ELF-1 (cell line): Measurements from ENCODE around the gene PIGH.
A peak's percentile ranks its signal among the peaks of the same experiment; 100 is the strongest.
"Not testable (repeated sequence)": the region's sequence is repeated elsewhere in the genome, so short reads cannot be mapped to it uniquely, and the experiment has no call there.

Experiments used
- DNase-seq: peaks from one replicate; pipeline ENCODE4 v3.0.0-alpha.2; 2016; ENCODE audit warnings: low read depth, low spot score

The PIGH gene

DNA sequence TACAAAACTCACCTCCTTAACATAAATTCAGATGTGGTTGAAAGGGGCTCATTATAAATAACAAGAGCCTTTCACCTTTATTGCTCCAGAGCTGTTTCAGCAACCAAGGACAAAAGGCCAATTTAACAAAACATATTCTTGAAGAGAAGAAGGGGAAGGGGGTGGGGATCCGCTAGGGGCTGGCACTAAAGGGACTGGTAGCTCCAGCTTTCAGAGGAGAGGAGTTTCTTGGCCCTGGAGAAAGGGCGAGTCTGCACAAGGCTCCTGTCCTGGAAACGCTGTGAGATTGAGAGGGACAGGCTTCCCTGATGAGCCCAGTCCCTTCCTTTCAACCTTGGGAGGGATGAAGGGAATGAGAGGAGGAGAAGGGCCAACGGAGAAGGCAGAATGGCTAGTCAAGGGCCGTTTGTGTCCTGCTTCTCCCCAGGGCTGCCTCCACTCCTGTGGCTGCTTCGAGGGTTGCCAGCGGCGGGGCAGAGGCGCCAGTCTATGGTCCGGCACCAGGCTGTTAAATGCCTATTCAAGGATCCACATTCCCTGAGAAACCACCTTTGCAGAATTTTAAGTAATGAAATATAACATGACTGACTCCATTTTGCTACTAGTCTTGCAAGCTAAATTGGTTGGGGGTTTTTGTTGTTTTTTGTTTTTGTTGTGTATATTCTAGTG, 9.7 kb upstream of the PIGH start:
- DNase-seq = no peak

DNA sequence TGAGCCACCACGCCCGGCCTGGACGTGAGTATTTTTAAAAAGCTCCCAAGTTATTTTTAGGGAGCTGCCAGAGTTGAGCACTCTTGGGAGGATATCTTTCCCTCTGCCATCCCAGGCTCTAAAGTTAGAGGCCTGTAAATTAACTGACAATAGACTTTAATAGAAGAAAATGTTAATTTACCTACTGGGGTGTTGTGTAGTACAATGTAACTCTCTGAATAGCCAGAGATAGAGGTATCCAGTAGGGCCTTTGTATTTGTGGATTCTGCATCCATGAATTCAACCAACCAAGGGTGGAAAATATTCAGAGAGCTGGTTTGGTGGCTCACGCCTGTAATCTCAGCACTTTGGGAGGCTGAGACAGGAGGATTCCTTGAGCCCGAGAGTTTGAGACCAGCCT, 7.6 kb upstream of the PIGH start:
- DNase-seq = no peak

- DNase-seq = no peak
Observed at GRCh38 chr14:67602995-67603545, 3.0 kb upstream of the PIGH start.

DNA sequence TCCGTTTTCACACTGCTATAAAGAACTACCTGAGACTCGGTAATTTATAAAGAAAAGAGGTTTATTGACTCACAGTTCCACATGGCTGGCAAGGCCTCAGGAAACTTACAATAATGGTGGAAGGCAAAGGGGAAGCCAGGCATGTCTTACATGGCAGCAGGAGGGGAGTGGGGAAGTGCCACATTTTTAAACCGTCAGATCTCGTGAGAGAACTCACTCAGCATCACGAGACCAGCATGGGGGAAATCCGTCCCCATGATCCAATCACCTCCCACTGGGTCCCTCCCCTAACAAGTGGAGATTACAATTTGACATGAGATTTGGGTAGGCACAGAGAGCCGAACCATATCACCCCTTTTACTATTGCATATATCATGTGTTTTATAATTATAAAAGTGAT, 2.0 kb upstream of the PIGH start:
- no peak for DNase-seq

DNA sequence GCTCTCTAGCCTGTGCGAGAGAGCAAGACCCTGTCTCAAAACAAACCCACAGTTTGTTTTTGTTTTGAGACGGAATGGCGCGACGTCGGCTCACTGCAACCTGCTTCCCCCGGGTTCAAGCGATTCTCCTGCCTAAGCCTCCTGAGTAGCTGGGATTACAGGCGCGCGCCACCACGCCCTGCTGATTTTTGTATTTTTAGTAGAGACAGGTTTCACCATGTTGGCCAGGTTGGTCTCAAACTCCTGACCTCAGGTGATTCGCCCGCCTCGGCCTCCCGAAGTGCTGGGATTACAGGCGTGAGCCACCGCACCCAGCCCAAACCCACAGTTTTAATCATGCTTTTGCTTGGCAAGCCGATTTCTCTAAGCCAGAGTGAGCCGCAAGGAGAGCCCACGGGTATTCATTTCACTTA, 500 bp upstream of the PIGH start:
- not testable (repeated sequence) for DNase-seq

GRCh38 chr14:67595392-67595791, 4.7 kb downstream of the PIGH start:
- no peak for DNase-seq

DNA sequence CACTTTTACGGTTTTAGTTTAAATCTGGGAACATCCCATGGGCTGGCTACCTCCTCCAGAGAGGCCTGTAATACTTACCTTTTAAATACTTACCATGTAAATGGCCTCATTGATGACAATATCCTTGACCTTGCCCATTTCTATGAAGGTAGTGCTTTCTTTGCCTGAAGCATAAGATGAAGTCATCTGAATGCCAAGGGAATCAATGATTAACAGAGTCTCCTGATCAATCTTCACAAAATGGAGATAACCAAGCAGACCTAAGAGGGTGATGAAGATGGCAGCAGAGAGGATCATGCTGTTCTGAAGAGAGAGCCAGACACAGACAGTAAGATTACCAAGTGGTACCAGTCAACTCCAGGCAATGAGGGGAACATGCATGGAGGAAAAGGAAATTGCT, 6.4 kb downstream of the PIGH start:
- not testable (repeated sequence) for DNase-seq

GRCh38 chr14:67589204-67589770, 10.8 kb downstream of the PIGH start:
- DNase-seq = no peak

- no peak for DNase-seq
Observed at GRCh38 chr14:67586369-67586768, 13.7 kb downstream of the PIGH start.

DNA sequence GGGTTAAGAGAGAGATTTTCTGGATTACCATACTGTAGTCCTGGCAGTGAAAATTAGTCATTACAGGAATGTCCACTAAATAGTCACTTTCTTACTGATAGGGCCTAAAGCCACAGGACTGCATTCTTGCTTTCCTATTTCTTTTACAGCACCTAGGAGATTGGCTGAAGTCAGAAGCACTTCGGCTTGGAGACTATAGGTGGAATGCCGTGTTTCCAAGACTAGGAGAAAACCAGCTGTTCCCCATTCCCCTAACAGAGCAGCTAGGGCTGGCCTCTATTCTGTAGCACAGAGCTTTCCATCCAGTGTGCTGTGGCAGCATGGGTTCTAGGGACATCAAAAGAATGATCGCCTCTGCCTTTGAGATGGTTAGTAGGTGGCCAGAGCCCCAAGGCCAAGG, 15.1 kb downstream of the PIGH start:
- DNase-seq = no peak

DNA sequence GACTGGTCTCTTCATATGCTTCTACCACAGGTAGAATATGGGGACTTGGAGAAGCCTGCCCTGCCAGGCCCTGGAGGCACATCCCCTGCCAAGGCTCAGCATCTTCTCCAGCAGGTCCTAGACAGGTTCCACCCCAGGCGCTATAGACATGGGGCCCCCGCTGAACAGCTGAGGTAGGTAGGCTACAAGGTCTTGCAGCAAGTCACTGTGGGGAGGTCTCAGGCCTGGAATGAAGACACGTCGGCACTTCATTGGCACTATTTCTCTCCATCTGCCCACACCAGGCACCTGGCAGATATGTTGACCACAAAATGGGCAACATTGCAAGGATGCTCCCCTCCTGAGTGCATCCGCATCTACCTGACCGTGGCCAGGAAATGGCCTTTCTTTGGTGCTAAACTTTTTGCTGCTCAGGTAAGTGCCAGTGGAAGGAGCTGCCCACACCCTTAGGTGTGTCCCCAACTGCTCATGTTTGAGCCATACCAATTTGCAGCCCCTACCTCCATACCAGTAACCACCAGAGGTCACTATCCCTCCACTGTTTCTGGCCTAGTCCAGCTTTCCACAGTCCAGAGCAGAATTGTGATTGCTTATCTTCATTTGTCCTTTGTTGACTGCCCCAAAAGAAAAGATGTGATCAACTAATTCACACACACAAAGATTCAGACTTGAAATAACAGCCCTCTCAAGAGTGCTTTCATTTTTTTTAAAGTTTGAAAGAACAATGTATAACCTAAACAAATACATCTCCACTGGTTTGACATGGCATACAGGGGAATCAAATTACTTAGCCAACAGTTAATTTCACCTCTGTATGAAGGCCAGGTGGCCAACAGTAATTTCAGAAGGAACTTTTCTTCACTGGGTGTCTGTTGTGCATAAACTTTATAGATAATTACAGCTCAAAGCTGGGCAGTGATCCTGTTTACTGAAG, 16.1 kb downstream of the PIGH start:
- DNase-seq = peak; percentile 57

GRCh38 chr14:67582061-67582460, 18.0 kb downstream of the PIGH start:
- DNase-seq = no peak

DNA sequence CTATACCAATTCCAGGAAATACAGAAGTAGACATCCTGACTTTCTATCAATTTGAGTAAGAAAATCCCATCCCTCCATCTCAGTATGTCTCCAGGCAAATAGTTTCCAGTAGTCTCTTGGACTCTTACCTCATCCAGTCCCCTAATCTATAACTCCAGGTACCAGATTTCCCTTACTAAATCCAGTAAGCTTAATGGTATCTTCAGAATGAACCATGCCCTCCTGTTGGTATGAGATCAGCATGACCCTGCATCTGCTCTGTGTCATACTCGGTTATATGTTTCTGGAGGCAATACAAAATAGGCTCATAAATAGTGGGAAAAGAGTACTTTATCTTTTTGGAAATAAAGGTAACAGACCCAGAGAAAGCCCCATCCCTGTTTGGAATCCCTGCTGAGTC, 18.4 kb downstream of the PIGH start:
- no peak for DNase-seq

DNA sequence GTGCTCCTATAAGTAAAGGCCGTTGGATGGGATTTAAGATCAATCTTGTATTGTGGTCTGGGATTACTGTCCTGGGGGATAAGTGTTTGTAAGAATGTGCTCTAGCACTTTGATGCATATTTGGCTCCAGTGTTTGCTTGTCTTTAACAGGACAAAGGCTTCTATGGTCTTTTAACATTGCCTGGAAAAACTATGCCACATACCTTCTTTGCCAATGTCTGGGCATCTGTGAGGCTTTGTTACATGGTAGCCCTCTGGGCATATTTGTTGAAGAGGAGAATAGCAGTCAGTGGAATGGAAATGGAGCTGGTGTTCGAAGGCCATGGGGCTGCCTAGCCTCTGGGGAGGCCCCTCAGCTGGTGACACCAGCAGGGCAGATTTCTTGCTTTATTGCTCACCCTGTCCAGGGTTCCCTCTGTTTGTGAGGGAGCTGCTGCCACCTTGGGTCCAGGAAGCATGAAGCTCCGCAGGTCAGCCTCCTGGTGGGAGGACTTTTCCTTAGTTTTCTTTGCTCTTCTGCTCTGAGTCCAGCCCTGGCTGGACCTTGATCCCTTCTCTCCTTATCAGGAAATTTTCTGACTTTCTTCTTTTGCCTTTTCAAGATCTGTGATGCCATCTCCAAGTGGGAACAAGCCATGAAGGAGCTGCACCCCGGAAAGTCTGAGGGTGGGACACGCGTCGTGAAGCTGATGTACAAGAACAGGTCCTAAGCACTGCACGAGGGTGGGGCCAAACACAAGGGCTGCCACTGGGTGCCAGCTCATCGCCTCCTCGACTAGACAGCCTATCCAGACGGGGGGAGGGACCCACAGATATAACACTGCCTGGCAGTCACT, 19.5 kb downstream of the PIGH start:
- DNase-seq = no peak

- DNase-seq = no peak
Observed at GRCh38 chr14:67579636-67580035, 20.4 kb downstream of the PIGH start.

DNA sequence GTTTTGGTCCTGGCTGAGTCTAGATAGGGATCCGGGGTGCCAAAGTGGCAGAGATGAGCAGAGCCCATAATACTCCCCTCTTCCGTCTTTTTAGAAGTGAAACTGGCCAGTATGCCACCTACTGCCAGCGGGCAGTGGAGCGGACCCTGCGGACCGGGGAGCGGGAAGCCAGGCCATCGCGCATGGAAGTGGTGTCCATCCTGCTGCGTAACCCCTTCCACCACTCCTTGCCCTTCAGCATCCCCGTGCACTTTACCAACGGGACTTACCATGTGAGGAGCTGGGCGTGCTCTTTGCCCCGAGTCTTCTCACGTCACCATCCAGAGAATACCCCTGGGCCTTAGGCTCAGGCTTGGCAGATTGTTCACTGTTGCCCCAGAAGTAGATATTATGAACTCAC, 21.0 kb downstream of the PIGH start:
- no peak for DNase-seq

DNA sequence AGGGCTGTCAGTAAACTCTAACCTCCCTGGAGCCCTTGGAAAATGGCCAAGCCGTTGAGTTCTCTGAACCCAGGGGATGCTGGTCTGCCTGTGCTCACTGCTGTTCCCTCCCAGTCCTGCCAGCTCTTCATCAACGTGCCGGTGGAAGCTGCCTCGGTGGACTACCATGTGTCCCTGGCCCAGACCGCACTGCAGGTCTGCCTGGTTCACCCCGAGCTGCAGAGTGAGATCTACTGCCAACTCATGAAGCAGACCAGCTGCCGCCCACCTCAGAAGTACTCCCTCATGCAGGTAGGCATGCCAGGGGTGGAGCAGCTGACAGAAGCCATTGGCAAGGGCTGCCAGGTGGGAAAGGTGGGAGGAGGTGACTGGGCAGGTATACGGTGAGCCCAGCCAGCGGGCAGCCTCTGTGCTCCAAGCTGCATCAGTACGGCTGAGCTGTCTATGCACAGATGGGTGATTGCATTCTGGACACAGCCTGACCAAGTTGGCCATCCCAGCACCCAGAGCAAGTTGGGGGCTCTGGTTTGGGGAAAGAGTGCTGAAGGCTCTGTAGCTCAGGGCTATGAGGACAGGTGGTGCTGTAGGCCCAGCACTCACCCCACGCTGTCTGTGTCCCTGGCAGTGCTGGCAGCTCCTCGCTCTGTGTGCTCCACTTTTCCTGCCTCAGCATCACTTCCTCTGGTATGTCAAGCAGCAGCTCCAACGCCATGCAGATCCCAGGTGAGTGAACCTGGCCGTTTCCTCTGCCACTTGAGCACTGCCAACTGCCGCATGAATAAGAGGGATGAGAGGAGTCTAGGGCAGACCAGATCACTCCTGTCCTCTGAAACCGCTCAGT, 21.9 kb downstream of the PIGH start:
- no peak for DNase-seq

DNA sequence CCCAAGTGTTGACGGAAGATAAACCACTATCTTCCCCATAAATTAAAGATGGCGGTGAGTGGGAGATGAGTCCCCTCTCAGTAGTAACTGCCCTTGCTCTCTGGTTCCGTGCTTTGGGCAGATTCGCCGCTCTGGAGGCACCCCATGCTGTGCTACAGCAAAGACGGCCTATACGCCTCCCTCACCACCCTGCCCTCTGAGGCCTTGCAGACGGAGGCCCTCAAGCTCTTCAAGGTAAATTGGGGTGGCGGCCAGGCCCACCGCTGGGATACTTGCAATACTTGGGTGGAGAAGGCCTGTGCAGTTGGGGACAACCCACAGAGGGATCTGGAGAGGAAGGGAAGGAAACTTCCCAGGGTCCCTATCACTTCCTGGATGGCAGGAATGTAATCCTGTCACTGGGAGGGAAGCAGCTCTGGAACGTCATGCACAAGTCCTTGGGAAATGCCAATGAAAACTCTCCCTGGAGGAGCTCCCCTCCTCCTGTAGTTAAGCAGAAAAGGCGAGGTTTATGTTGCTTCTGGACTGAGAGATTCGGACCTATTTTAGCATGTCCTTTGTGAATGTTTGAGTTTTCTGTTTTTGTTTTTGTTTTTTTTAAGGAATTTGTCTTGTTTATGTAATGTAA, 22.8 kb downstream of the PIGH start:
- DNase-seq = no peak

DNA sequence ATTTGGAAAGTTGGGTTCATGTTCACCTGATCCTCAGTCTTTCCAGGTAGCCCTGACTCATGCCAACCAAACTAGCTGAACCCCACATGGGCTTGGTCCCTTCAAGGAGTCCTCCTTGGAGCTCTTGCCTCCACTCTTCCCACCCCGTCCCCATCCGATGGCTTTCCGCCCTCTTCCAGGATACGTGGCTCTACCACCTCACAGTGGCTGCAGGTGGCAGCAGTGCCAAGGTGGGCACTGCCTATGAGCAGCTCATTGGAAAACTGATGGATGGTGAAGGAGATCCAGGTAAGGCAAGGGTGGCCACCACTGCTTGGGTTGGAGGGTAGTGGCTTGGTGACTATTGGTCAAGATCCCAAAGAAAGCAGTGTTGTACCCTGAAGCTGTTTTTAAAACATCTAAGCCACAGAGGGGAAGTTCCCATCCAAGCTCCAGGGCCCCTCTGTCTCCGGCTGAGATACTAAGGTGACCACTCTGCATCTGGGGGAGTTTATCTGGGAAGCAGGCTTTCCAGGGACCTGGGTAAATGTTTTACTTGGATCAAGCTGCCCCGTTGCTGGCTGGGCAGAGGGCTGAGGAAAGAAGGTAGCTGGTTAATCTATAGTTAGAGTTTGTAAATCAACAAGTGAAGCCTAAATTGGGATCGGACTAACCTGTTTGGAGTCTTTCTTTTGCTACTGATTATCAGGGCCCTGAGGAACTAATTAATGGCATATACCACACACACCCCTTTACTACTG, 23.7 kb downstream of the PIGH start:
- no peak for DNase-seq
